HCEC 1CT (cell line): Measurements from ENCODE around the gene MEN1.
"Not testable (repeated sequence)": the region's sequence is repeated elsewhere in the genome, so short reads cannot be mapped to it uniquely, and the experiment has no call there.

Experiments
- DNase-seq: peaks from one replicate; pipeline ENCODE4 v3.0.0-alpha.2; 2017

The MEN1 gene

DNA sequence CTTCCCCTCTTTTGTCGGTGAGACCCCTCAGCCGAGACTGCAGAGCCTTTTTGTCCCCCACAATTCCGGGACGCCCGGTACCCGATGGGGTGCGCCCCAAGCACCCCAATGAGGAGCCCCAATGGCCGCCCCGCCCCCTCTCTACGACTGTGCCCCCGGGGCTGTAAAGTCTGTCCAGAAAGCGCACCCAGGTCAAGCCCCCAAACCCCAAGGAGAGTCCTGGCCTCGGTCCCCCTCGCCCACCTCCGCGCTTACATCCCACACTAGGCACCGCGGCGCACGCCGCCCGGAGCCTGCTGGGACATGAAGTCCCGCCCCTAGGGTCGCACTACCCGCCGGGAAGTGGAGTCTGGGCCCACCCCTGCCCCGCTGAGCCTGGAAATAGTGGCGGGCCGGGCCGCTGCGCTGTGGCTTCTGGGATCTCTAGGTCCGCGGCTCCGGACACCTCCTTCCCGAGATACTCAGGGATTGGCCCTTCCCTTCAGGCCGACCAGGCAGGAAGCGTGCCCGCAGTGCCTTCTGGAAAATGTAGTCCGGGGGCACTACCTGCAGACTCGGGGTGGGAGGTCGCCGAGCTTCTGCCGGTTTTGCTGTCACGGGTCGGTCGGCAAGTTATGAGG is at the start of gene MEN1:
TSS of gene MEN1 (minus strand) at position 281 of the 620 bp plus-strand sequence. CDS start 442 bp downstream, outside the sequence.
- DNase-seq, result peak; percentile 97

- no peak for DNase-seq
Measured at GRCh38 chr11:64859542-64860414, 49.4 kb upstream of the MEN1 start.

DNA sequence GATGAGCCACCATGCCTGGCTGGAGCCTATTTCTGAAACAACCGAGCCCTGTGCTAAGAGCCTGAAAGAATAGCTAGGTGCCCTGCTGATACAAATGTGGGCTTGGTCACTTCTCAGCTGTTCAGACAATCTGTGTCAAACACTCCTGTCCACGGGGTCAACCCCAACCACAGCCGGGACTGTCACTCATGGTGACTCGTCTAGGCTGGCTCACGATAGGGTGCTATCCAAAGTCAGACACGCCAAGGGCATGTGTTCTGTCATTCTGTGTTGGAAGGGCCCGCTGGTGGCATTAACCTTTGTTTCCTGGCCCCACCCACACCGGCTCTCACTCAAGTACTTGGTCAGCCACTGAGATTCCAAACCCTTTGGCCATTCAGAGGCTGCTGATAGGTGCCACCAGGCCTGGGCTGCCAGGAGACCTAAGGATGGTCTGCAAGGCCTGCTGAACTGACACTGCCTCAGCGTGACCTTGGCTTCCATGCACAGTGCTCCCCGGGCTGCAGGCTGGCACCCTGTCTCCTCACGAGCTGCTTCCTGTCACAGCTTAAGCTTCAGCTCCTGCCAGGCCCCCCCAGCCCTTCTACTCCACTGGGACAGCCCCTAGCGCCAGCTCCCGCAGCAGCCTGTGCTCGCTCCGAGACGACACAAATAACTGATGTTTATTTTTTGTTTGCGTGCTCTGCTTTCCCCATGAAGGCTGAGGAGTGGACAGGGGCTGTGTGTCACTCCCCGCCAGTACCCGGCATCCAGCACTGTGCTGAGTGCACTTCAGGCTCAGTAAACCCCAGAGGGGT is 48.3 kb upstream of the MEN1 start:
- no peak for DNase-seq

- DNase-seq, result no peak
Measured at GRCh38 chr11:64857485-64857884, 47.1 kb upstream of the MEN1 start.

GRCh38 chr11:64856382-64857227 is 46.3 kb upstream of the MEN1 start:
- DNase-seq, result peak; percentile 74

GRCh38 chr11:64855596-64856304 is 45.4 kb upstream of the MEN1 start:
- no peak for DNase-seq

GRCh38 chr11:64854534-64855502 is 44.5 kb upstream of the MEN1 start:
- DNase-seq, result peak; percentile 93

GRCh38 chr11:64854157-64854533 is 43.8 kb upstream of the MEN1 start:
- no peak for DNase-seq

GRCh38 chr11:64853709-64854108 is 43.4 kb upstream of the MEN1 start:
- DNase-seq, result no peak

DNA sequence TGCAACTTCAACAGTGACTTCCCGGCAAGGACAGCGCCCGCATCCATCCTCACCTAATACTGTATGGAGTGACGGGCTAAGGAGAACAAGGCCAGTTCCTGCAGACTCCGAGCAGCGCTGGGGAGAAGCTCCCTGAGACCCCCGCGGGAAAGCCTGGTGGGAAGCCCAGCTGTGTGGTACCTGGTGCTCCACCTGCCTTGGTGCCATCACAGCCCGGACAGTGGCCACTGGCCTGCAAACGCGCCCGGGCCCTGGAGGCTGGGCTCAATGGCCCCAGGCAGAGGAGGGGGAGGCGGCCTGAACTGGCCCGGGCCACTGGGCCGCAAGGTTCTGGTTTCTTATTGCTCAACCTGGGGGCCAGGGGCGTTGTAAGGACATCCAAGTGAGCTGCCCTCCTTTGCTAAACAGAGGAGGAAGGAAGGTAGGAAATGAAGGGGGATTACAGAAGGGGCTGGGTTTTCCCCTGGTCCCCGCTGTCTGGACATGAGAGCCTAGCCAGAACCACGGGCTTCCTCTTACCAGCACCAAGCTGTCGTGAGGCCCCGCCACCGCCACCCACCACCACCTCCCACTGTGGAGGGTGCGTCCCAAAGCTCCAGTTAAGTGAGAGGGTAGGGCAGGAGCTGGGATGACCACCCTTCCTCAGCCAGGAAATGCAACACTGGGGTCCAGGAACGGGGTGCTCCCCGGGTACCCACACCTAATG is 42.6 kb upstream of the MEN1 start:
- DNase-seq, result no peak

DNA sequence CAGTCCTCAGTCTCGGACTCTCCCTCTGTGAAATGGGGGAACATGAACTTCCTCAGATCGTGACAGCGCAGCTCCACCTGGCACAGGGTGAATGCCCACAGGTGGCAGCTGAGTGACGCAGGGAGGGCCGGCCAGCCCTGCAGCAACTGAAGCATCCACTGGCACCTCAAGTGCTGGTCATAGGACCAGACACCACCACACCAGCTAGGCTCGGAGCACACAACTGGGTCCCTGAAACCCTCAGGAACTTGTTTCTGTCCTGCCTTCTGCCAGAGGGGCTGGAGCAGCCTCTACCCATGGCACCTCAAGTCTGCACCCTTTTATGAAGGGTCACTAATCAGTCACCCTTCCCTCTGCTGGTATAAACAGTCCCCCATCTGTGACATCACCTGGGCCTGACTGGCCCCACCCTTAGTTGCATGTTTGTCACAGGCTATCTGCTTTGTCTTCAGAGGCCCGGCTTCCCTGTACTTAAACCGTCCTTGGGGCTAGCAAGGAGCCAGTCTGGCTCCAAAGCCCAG is 41.5 kb upstream of the MEN1 start:
- no peak for DNase-seq

- DNase-seq, result no peak
Measured at GRCh38 chr11:64850979-64851567, 40.7 kb upstream of the MEN1 start.

DNA sequence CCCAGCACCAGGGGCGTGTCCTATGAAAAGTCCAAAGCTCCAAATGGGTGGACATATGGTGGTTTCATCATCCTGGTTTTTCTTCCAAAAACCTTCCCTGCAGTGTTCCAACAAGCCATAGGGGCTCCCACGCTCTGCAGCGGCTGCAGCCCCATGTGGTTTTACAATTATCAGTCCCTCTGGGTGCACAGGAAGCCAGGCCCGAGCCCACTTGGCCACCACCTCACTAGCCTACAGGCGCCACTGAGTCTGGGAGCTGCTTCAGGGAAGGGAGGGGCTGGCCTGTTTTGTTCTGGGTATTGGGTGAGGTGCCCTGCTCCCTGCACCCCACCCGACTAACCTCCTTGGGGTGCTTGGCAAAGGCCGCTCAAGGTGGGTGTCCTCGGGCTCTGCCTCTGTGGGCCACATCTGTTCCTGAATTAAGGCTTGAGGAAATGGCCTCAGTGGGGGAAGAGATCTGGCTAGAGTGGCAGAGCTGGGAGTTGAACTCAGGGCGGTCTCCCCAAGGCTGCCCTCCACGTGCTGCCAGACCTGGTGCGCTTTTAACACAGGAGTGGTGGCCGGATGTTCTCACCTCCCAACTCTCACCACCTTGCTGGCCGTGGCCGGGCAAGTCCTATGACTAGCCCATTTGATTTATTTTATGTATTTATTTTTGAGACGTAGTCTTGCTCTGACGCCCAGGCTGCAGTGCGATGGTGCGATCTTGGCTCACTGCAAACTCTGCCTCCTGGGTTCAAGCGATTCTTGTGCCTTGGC is 39.4 kb upstream of the MEN1 start:
- DNase-seq, result no peak

DNA sequence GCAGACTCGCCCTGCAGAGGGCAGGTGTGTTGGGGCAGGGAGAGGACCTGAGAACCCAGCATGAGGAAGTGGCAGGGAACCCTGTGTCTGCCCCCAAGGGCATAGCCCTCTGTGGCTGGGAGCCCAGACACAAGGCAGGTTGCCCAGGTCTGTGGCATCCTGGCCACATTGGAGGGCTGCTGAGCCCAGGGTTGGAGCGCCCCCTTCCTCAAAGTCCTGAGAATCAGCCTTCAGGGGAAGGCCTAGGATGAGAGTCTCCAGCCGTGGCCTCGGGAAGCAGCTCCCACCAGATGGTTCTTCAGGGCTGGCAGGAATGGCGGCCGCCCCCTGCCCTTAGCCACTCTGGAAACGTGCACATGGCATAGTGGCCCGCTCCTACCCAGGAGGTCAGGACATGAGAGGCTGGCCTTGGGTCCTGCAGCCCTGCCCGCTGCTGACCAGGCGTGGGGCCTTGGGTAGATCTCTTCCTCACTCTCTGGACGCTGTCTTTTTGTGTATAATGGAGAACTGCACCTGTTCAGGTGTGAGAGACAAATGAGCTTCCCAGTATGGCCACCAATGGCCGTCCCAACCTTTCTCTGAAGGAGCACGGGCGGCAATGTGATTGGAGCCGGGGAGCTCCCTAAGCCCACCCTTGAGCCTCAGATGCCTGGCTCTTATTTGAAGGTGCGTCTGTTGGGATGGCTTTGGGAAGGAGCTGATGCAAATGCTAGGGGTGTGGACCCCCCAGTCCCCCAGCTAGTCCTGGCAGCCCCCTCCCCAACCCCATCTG is 38.7 kb upstream of the MEN1 start:
- no peak for DNase-seq

GRCh38 chr11:64848214-64848825 is 38.0 kb upstream of the MEN1 start:
- no peak for DNase-seq

DNA sequence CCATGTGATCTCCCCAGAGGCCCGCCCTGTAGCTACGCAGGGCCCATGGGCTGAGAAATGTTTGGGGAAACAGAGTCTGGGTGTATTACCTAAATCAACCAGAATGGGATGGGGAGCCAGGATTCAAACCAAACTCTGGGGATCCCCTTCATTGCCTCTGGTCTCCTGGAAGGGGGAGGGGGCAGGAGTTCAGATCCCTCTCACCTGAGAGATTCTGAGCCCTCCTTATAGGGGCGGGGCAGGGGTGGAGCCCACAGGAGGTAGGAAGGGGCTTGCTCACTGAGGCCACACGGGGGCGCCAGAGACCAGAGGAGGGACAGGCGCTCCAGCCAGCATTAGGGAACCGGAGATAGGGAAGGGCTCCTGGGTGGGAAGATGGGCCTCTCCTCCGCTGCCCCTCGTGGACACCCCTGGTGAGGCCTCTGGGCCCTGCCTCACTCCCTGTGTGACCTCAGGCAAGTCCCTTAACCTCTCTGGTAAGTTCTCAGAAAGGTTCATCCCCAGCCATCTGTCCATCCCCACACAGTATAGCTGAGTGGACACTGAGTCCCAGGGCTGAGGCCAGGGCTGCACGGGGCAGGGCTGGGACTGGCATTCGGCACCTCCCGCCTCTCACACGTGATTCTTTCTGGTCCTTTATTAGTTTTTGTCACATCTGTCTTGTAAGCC is 36.8 kb upstream of the MEN1 start:
- DNase-seq, result peak; percentile 80

DNA sequence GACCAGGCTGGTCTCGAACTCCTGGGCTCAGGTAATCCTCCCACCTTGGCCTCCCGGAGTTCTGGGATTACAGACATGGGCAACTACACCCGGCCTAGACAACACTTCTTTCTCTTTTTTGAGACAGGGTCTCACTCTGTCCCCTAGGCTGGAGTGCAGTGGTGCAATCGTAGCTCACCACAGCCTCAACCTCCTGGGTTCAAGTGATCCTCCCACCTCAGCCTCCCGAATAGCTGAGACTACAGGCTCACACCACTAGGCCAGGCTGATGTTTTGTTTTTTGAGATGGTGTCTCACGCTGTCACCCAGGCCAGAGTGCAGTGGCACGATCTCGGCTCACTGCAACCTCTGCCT is 35.4 kb upstream of the MEN1 start:
- DNase-seq, result not testable (repeated sequence)
